K562 (cell line): ENCODE results near the gene SLC1A1. TPM values are rescaled to one million over a fixed set of nuclear protein-coding genes. Genes with fewer than 3 reads are reported as not detected.

ENCODE experiments used
- ATAC-seq: fragments of 200-7000 bp; cut with Tn5 transposase; 3 replicates; pipeline ENCODE4 v1.9.1; 2020; ENCODE audit warnings: moderate library complexity
- BruUV-seq: library from RNA; stranded (reverse); fragments of 400-500 nt; replicated peaks from 2 replicates; lab custom pipeline; 2021; lab: Mats Ljungman, UMichigan
- CTCF ChIA-PET: fragments of 300-600 bp; formaldehyde crosslinking; extraction: SDS; loops from one replicate; lab custom pipeline; 2021; ENCODE audit warnings: low intra/inter-chr PET ratio; lab: Yijun Ruan, JAX
- POLR2A ChIA-PET: fragments of 300-600, 350-650 bp; sonication (Branson Sonifier 250); formaldehyde crosslinking; extraction: SDS; loops from one replicate; lab custom pipeline; 2021; ENCODE audit warnings: antibody characterized with exemption, inconsistent platforms; lab: Yijun Ruan, JAX
- DNase-seq, 4 experiments: peaks; one replicate each; pipeline versions ENCODE4 v3.0.0 to v3.0.0-alpha.2; 2011 to 2018; ENCODE audit warnings: low spot score in 3 of 4, mixed read lengths in 3 of 4; ENCODE audit errors: extremely low read depth in 1 of 4
- FAIRE-seq: peaks from 2 replicates; lab custom pipeline; 2011; peaks lifted over from hg19 to GRCh38; lab: Jason Lieb, UNC
- H2AFZ ChIP-seq: 2 replicates; pipeline ENCODE4 v1.6.0; 2011; ENCODE audit warnings: low read depth, low read length, control low read depth, inconsistent platforms
- H3K27ac ChIP-seq: fragments of 200-600 bp; 3 replicates; pipeline ENCODE4 v1.8.0; 2011; ENCODE audit warnings: low read depth, mild to moderate bottlenecking, control low read depth, inconsistent platforms, low read length, moderate library complexity, mixed read lengths; ENCODE audit errors: extremely low read depth
- H3K27me3 ChIP-seq, 2 experiments: fragments of 300-600 bp in 1 of 2; 2 replicates in 1 of 2; 3 replicates in 1 of 2; pipeline versions ENCODE4 v1.6.0 to v1.8.0; 2011; ENCODE audit warnings: inconsistent platforms in 2 of 2, low read length in 2 of 2, mild to moderate bottlenecking in 1 of 2, mixed read lengths in 1 of 2, moderate library complexity in 1 of 2; ENCODE audit not compliant: control insufficient read depth in 2 of 2, insufficient read depth in 2 of 2
- H3K36me3 ChIP-seq: fragments of 300-600 bp; 3 replicates; pipeline ENCODE4 v1.8.0; 2011; ENCODE audit warnings: mild to moderate bottlenecking, low read length, inconsistent platforms; ENCODE audit not compliant: control insufficient read depth, insufficient read depth
- H3K4me1 ChIP-seq, 2 experiments: fragments of 200-600 bp in 1 of 2; replicated peaks in 1 of 2; 2 replicates in 1 of 2; 3 replicates in 1 of 2; pipeline versions ENCODE4 v1.5.1 to v1.8.0; 2011; ENCODE audit warnings: inconsistent platforms in 2 of 2, low read length in 2 of 2, mild to moderate bottlenecking in 1 of 2, mixed read lengths in 1 of 2, moderate library complexity in 1 of 2; ENCODE audit not compliant: control insufficient read depth in 2 of 2, insufficient read depth in 2 of 2
- H3K4me2 ChIP-seq: 2 replicates; pipeline ENCODE4 v1.6.1; 2011; ENCODE audit warnings: low read length, control low read depth, inconsistent platforms, mixed read lengths; ENCODE audit not compliant: insufficient read depth
- H3K4me3 ChIP-seq: fragments of 200-600 bp; sonication (generic), shearing (Covaris generic); 2 replicates; pipeline ENCODE4 v1.5.1; 2016; ENCODE audit warnings: control low read depth, inconsistent platforms
- H3K79me2 ChIP-seq: fragments of 200-600 bp; 3 replicates; pipeline ENCODE4 v1.8.0; 2011; ENCODE audit warnings: low read length, inconsistent platforms; ENCODE audit not compliant: control insufficient read depth, insufficient read depth
- H3K9ac ChIP-seq, 2 experiments: 2 replicates each; pipeline versions ENCODE4 v1.6.0 to v1.6.1; 2011; ENCODE audit warnings: low read depth in 2 of 2, low read length in 2 of 2, control low read depth in 1 of 2, inconsistent platforms in 1 of 2, mild to moderate bottlenecking in 1 of 2, mixed read lengths in 1 of 2; ENCODE audit not compliant: insufficient read depth in 1 of 2
- H3K9me1 ChIP-seq: one replicate; pipeline ENCODE4 v1.6.0; 2011; ENCODE audit warnings: inconsistent platforms, mild to moderate bottlenecking, low read length, moderate library complexity; ENCODE audit not compliant: control insufficient read depth, insufficient read depth
- H3K9me3 ChIP-seq: replicated peaks from 2 replicates; pipeline ENCODE4 v1.5.1; 2011; ENCODE audit warnings: low read depth, low read length, inconsistent platforms; ENCODE audit not compliant: control insufficient read depth, insufficient read depth
- H4K20me1 ChIP-seq: replicated peaks from 2 replicates; pipeline ENCODE4 v1.6.1; 2011; ENCODE audit warnings: low read length, inconsistent platforms, mixed read lengths; ENCODE audit not compliant: control insufficient read depth, insufficient read depth
- CHD1 ChIP-seq: fragments of 200-600 bp; sonication (generic); IDR thresholded peaks from one replicate; pipeline ENCODE4 v1.6.1; 2012; ENCODE audit warnings: mild to moderate bottlenecking, moderate library complexity, low read length, inconsistent platforms
- DACH1 ChIP-seq: fragments of 450-650 bp; IDR thresholded peaks from 2 replicates; pipeline ENCODE4 v1.6.1; 2018; ENCODE audit not compliant: partially characterized antibody
- FOS ChIP-seq: IDR thresholded peaks from 3 replicates; pipeline ENCODE4 v1.6.1; 2011; ENCODE audit not compliant: insufficient read length; ENCODE audit errors: extremely low read depth
- GABPB1 ChIP-seq: sonication (generic); formaldehyde crosslinking; IDR thresholded peaks from 2 replicates; pipeline ENCODE4 v1.8.0; 2022; ENCODE audit warnings: mild to moderate bottlenecking, missing genetic modification reagents
- KLF16 ChIP-seq: IDR thresholded peaks from 2 replicates; pipeline ENCODE4 v1.6.1; 2016; ENCODE audit warnings: antibody characterized with exemption
- MAFK ChIP-seq: IDR thresholded peaks from 2 replicates; pipeline ENCODE4 v1.6.1; 2011; ENCODE audit warnings: low read length, improper control_type of control experiment
- MEF2A ChIP-seq: IDR thresholded peaks from 2 replicates; pipeline ENCODE4 v1.6.1; 2011; ENCODE audit warnings: low read depth, mild to moderate bottlenecking, low read length, moderate library complexity; ENCODE audit not compliant: control insufficient read depth
- NFXL1 ChIP-seq: fragments of 450-650 bp; formaldehyde crosslinking; IDR thresholded peaks from 2 replicates; pipeline ENCODE4 v1.4.0; 2021; ENCODE audit warnings: mild to moderate bottlenecking
- PCBP1 ChIP-seq: fragments of 200-400 bp; formaldehyde crosslinking; IDR thresholded peaks from 2 replicates; pipeline ENCODE4 v1.6.1; 2018; ENCODE audit warnings: mild to moderate bottlenecking, low read depth, low read length; ENCODE audit not compliant: poor library complexity, severe bottlenecking
- SIN3A ChIP-seq, 2 experiments: fragments of 150-350 bp in 1 of 2; IDR thresholded peaks; 2 replicates each; pipeline ENCODE4 v1.6.1; 2011 to 2016; ENCODE audit warnings: borderline replicate concordance in 2 of 2, low read depth in 2 of 2, low read length in 2 of 2, mild to moderate bottlenecking in 2 of 2, moderate library complexity in 2 of 2; ENCODE audit not compliant: control insufficient read depth in 1 of 2
- XRCC4 ChIP-seq: IDR thresholded peaks from one replicate; pipeline ENCODE4 v1.6.1; 2011; ENCODE audit not compliant: insufficient read depth, insufficient read length; ENCODE audit errors: extremely low read depth
- ZKSCAN3 ChIP-seq: fragments of 250-450 bp; sonication (Bioruptor Pico); IDR thresholded peaks from 2 replicates; pipeline ENCODE4 v1.4.0; 2020
- ZNF77 ChIP-seq: fragments of 250-450 bp; sonication (Bioruptor Pico); IDR thresholded peaks from 2 replicates; pipeline ENCODE4 v1.5.0; 2020
- ZNF785 ChIP-seq: fragments of 250-450 bp; sonication (Bioruptor Pico); IDR thresholded peaks from 2 replicates; pipeline ENCODE4 v1.4.0; 2020; ENCODE audit warnings: mild to moderate bottlenecking
- WGBS: fragments of 100-300 bp; shearing (Covaris generic); methylation state at CpG from one replicate; pipeline ENCODE4 v1.1.6; 2016; ENCODE audit warnings: low coverage, mixed read lengths; ENCODE audit not compliant: insufficient coverage; ENCODE audit errors: missing lambda C conversion rate; 5-methylcytosine and 5-hydroxymethylcytosine counted together
- in situ Hi-C: fragments of 300-500 bp; cut with MboI; formaldehyde crosslinking; loops from 4 replicates; pipeline ENCODE4 v1.15.0; 2018; ENCODE audit warnings: inconsistent platforms, mixed read lengths
- intact Hi-C: fragments of 100-400 bp; cut with micrococcal nuclease; formaldehyde crosslinking; loops from 2 replicates; pipeline ENCODE4 v1.14.2; 2022
- polyA plus RNA-seq, 8 experiments: library from polyadenylated mRNA; depleted of rRNA in 4 of 8; stranded (reverse) in 5 of 8; unstranded in 3 of 8; fragments of >200 nt; fragmentation: Nextera tagmentation in 2 of 8; fragmentation: Illumina TruSeq in 1 of 8; extraction: Ambion mirVana in 2 of 8; extraction: Trizol in 1 of 8; gene quantifications; 2 replicates each; pipeline versions ENCODE4 v1.2.1 to v1.2.3, GENCODE V29; 2011 to 2014; ENCODE audit warnings: inconsistent platforms in 1 of 8, missing spikeins in 1 of 8
- total RNA-seq, 7 experiments: library from RNA; depleted of rRNA in 6 of 7; stranded (reverse); fragments of >200 nt in 6 of 7; fragmentation: Illumina TruSeq in 2 of 7; extraction: Trizol in 2 of 7; gene quantifications; 2 replicates each; pipeline versions ENCODE4 v1.2.1 to v1.2.3, GENCODE V29; 2011 to 2021; ENCODE audit warnings: low replicate concordance in 1 of 7
- TF ChIP-seq, protein P1 (sequence below): fragments of 450-650 bp; formaldehyde crosslinking; IDR thresholded peaks from 2 replicates; pipeline ENCODE4 v1.4.0; 2020; ENCODE audit warnings: mild to moderate bottlenecking, moderate library complexity
- TF ChIP-seq, protein P2 (sequence below): fragments of 450-650 bp; IDR thresholded peaks from 2 replicates; pipeline ENCODE4 v1.6.1; 2018; ENCODE audit warnings: mild to moderate bottlenecking, low read depth; ENCODE audit not compliant: partially characterized antibody
- TF ChIP-seq, protein P3 (sequence below): sonication (generic); IDR thresholded peaks from 2 replicates; pipeline ENCODE4 v1.6.1; 2016
- TF ChIP-seq, protein P4 (sequence below), 2 experiments: fragments of 450-650 bp; IDR thresholded peaks; 2 replicates each; pipeline ENCODE4 v1.6.1; 2016

SLC1A1 gene
- total and polyA plus RNA-seq, 9 of the 15 experiments (the other 6 are each of a cell fraction or from before 2014, with no cell fraction given) = 0.11 to 0.16 TPM; not detected in 7

DNA sequence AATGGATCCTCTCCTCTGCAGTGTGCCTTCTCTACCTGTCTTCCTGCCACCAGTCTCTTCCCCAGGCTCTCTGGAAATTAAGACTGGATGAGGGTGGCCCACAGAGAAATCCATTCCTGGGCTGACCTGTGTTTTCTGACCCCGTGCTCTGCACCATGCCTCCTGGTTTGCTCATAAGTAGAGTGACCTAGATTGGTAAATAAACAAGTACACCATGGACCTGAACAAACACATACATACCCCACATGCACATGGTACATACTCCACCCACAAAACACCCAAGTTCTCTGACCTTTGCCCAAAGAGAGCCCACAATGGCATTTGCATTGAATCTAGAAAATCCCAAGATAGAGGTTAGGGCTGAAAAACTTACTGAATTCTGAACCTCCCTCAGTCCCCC, 94.4 kb downstream of the SLC1A1 start:
- POLR2A ChIA-PET = no interaction called here
- no peak overlapping the region for H3K9ac ChIP-seq
- no peak overlapping the region for H3K4me3 ChIP-seq
- no peaks in the 10 kb centered on the region for H3K9me3 ChIP-seq
- CTCF ChIA-PET = no interaction called here
- intact Hi-C loops = no loop called here
- H3K36me3 ChIP-seq = no peaks in the 10 kb centered on the region
- no peak overlapping the region for H3K27ac ChIP-seq
- no peak for FAIRE-seq
- no peaks in the 10 kb centered on the region for H3K4me1 ChIP-seq
- peaks cover 0 to 5% of the 10 kb centered on the region in 2 experiments; a peak in 1 of 5 replicates for H3K27me3 ChIP-seq
- no peaks in the 10 kb centered on the region for H4K20me1 ChIP-seq
- TF ChIP-seq ZKSCAN3 (CRISPR knock-in tag) = no peak
- no peak for TF ChIP-seq PCBP1
- TF ChIP-seq, protein P1, sequence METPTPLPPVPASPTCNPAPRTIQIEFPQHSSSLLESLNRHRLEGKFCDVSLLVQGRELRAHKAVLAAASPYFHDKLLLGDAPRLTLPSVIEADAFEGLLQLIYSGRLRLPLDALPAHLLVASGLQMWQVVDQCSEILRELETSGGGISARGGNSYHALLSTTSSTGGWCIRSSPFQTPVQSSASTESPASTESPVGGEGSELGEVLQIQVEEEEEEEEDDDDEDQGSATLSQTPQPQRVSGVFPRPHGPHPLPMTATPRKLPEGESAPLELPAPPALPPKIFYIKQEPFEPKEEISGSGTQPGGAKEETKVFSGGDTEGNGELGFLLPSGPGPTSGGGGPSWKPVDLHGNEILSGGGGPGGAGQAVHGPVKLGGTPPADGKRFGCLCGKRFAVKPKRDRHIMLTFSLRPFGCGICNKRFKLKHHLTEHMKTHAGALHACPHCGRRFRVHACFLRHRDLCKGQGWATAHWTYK (CRISPR knock-in tag) = no peak
- TF ChIP-seq GABPB1 (CRISPR knock-in tag) = no peak
- no peak for TF ChIP-seq KLF16
- TF ChIP-seq FOS = no peak
- TF ChIP-seq MAFK = no peak
- no peak for TF ChIP-seq ZNF785
- no peak for TF ChIP-seq DACH1
- no peak for TF ChIP-seq SIN3A (IDR thresholded peaks at IDR 0.05; ENCODE audit: borderline replicate concordance in 2 of 2, control insufficient read depth in 1 of 2, low read depth in 2 of 2, low read length in 2 of 2)
- TF ChIP-seq MEF2A = no peak
- TF ChIP-seq, protein P2, sequence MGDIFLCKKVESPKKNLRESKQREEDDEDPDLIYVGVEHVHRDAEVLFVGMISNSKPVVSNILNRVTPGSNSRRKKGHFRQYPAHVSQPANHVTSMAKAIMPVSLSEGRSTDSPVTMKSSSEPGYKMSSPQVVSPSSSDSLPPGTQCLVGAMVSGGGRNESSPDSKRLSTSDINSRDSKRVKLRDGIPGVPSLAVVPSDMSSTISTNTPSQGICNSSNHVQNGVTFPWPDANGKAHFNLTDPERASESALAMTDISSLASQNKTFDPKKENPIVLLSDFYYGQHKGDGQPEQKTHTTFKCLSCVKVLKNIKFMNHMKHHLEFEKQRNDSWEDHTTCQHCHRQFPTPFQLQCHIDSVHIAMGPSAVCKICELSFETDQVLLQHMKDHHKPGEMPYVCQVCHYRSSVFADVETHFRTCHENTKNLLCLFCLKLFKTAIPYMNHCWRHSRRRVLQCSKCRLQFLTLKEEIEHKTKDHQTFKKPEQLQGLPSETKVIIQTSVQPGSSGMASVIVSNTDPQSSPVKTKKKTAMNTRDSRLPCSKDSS = no peak
- TF ChIP-seq, protein P3, sequence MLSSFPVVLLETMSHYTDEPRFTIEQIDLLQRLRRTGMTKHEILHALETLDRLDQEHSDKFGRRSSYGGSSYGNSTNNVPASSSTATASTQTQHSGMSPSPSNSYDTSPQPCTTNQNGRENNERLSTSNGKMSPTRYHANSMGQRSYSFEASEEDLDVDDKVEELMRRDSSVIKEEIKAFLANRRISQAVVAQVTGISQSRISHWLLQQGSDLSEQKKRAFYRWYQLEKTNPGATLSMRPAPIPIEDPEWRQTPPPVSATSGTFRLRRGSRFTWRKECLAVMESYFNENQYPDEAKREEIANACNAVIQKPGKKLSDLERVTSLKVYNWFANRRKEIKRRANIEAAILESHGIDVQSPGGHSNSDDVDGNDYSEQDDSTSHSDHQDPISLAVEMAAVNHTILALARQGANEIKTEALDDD = no peak
- TF ChIP-seq ZNF77 (CRISPR knock-in tag) = no peak
- no peak for TF ChIP-seq XRCC4
- TF ChIP-seq NFXL1 (CRISPR knock-in tag) = no peak
- TF ChIP-seq, protein P4, sequence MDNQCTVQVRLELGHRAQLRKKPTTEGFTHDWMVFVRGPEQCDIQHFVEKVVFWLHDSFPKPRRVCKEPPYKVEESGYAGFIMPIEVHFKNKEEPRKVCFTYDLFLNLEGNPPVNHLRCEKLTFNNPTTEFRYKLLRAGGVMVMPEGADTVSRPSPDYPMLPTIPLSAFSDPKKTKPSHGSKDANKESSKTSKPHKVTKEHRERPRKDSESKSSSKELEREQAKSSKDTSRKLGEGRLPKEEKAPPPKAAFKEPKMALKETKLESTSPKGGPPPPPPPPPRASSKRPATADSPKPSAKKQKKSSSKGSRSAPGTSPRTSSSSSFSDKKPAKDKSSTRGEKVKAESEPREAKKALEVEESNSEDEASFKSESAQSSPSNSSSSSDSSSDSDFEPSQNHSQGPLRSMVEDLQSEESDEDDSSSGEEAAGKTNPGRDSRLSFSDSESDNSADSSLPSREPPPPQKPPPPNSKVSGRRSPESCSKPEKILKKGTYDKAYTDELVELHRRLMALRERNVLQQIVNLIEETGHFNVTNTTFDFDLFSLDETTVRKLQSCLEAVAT (IDR thresholded peaks at IDR 0.05) = no peak
- TF ChIP-seq CHD1 = no peak
- TF ChIP-seq, all 486 proteins: peak for 0
- Histone ChIP-seq H3K9me1 (no peaks in the 10 kb centered on the region), H3K4me2 (no peak overlapping the region), H2AFZ (no peak overlapping the region), H3K79me2 (no peaks in the 10 kb centered on the region)
- in situ Hi-C loops = no loop called here
- no TSS peak for BruUV-seq
- DNase-seq = no peak
- no peak for ATAC-seq
- 0% methylated on average over 1 of the region's 1 CpG for WGBS
